Trophoblast cell (in vitro differentiated cells and primary cell): ENCODE data around the gene CDK6.

Experiments
- DNase-seq, 2 donors: peaks; one replicate each; pipeline ENCODE4 v3.0.0-alpha.2; 2016
- H2AFZ ChIP-seq: 2 replicates; pipeline ENCODE4 v1.6.1; 2013; ENCODE audit warnings: low read length, moderate library complexity, mild to moderate bottlenecking; ENCODE audit not compliant: insufficient read depth, poor library complexity
- H2AK5ac ChIP-seq: 2 replicates; pipeline ENCODE4 v1.6.1; 2013; ENCODE audit warnings: mild to moderate bottlenecking, low read length
- H2BK120ac ChIP-seq: 2 replicates; pipeline ENCODE4 v1.6.1; 2013; ENCODE audit warnings: low read length, mild to moderate bottlenecking, moderate library complexity; ENCODE audit not compliant: insufficient read depth, poor library complexity
- H2BK12ac ChIP-seq: 2 replicates; pipeline ENCODE4 v1.6.1; 2013; ENCODE audit warnings: mild to moderate bottlenecking, low read length, moderate library complexity
- H2BK5ac ChIP-seq: 2 replicates; pipeline ENCODE4 v1.6.1; 2013; ENCODE audit warnings: low read length, low read depth, moderate library complexity, mild to moderate bottlenecking; ENCODE audit not compliant: poor library complexity
- H3K14ac ChIP-seq: 2 replicates; pipeline ENCODE4 v1.6.1; 2013; ENCODE audit warnings: mild to moderate bottlenecking, low read length
- H3K18ac ChIP-seq: 2 replicates; pipeline ENCODE4 v1.6.1; 2013; ENCODE audit warnings: mild to moderate bottlenecking, low read length
- H3K23ac ChIP-seq: 2 replicates; pipeline ENCODE4 v1.6.1; 2013; ENCODE audit warnings: low read length
- H3K27ac ChIP-seq: 2 replicates; pipeline ENCODE4 v1.5.1; 2013; ENCODE audit warnings: low read depth, mild to moderate bottlenecking, inconsistent platforms, low read length, moderate library complexity
- H3K27me3 ChIP-seq: 2 replicates; pipeline ENCODE4 v1.6.1; 2013; ENCODE audit warnings: inconsistent platforms, mild to moderate bottlenecking, low read length, moderate library complexity; ENCODE audit not compliant: insufficient read depth
- H3K36me3 ChIP-seq, 2 experiments: 1 replicate in 1 of 2; 2 replicates in 1 of 2; pipeline ENCODE4 v1.6.1; 2013; ENCODE audit warnings: low read length in 2 of 2, mild to moderate bottlenecking in 2 of 2, moderate library complexity in 1 of 2; ENCODE audit not compliant: insufficient read depth in 2 of 2, control insufficient read depth in 1 of 2
- H3K4ac ChIP-seq: 2 replicates; pipeline ENCODE4 v1.6.1; 2013; ENCODE audit warnings: low read depth, mild to moderate bottlenecking, low read length, moderate library complexity
- H3K4me1 ChIP-seq, 2 experiments: 1 replicate in 1 of 2; 2 replicates in 1 of 2; pipeline ENCODE4 v1.6.1; 2013; ENCODE audit warnings: low read length in 2 of 2, mild to moderate bottlenecking in 2 of 2, moderate library complexity in 1 of 2; ENCODE audit not compliant: insufficient read depth in 2 of 2, control insufficient read depth in 1 of 2
- H3K4me2 ChIP-seq: 2 replicates; pipeline ENCODE4 v1.6.1; 2013; ENCODE audit warnings: inconsistent platforms, mild to moderate bottlenecking, low read length, moderate library complexity
- H3K4me3 ChIP-seq: 2 replicates; pipeline ENCODE4 v1.5.1; 2013; ENCODE audit warnings: mild to moderate bottlenecking, low read depth, low read length, inconsistent platforms
- H3K79me1 ChIP-seq: one replicate; pipeline ENCODE4 v1.6.1; 2013; ENCODE audit warnings: low read length
- H3K79me2 ChIP-seq: 2 replicates; pipeline ENCODE4 v1.6.1; 2013; ENCODE audit warnings: low read length, mild to moderate bottlenecking; ENCODE audit not compliant: control insufficient read depth, insufficient read depth, poor library complexity
- H3K9ac ChIP-seq: 2 replicates; pipeline ENCODE4 v1.6.1; 2013; ENCODE audit warnings: mild to moderate bottlenecking, low read length
- H3K9me3 ChIP-seq: 2 replicates; pipeline ENCODE4 v1.6.1; 2013; ENCODE audit warnings: low read depth, mild to moderate bottlenecking, control low read depth, inconsistent platforms, low read length; ENCODE audit not compliant: insufficient read depth
- H4K12ac ChIP-seq: 2 replicates; pipeline ENCODE4 v1.6.1; 2013; ENCODE audit warnings: low read depth, mild to moderate bottlenecking, low read length, moderate library complexity
- H4K8ac ChIP-seq: 2 replicates; pipeline ENCODE4 v1.6.1; 2013; ENCODE audit warnings: low read depth, mild to moderate bottlenecking, low read length, moderate library complexity
- H4K91ac ChIP-seq: one replicate; pipeline ENCODE4 v1.6.1; 2013; ENCODE audit warnings: low read depth, mild to moderate bottlenecking, low read length, moderate library complexity
- WGBS: extraction: QIAGEN DNeasy Blood & Tissue Kit; methylation state at CpG from one replicate; pipeline ENCODE4 v1.1.7; 2013; ENCODE audit warnings: missing lambda C conversion rate; ENCODE audit not compliant: insufficient read length, insufficient coverage; ENCODE audit errors: extremely low coverage; 5-methylcytosine and 5-hydroxymethylcytosine counted together

CDK6 gene

GRCh38 chr7:92697414-92697813 lies 139.0 kb downstream of the CDK6 start:
- peaks cover 2 to 7% of the 10 kb centered on the region in 2 experiments for H3K4me1 ChIP-seq
- H2AFZ ChIP-seq, result no peak overlapping the region
- DNase-seq, result no peak
- no peak overlapping the region for H3K14ac ChIP-seq
- H3K4ac ChIP-seq, result no peak overlapping the region
- H3K4me3 ChIP-seq, result no peak overlapping the region
- peak overlapping the region; percentile 60 for H3K27ac ChIP-seq
- H3K9ac ChIP-seq, result no peak overlapping the region
- peaks cover 2% of the 10 kb centered on the region for H3K79me2 ChIP-seq
- H4K8ac ChIP-seq, result no peak overlapping the region
- H3K4me2 ChIP-seq, result no peak overlapping the region
- no peak overlapping the region for H2BK5ac ChIP-seq
- H3K79me1 ChIP-seq, result peaks cover 10% of the 10 kb centered on the region
- no peak overlapping the region for H2AK5ac ChIP-seq
- H3K36me3 ChIP-seq, result peaks cover 2% of the 10 kb centered on the region in 2 experiments
- no peak overlapping the region for H4K91ac ChIP-seq
- WGBS, result no CpG with 5 or more reads among the region's 2 CpGs
- H3K18ac ChIP-seq, result no peak overlapping the region
- H3K27me3 ChIP-seq, result no peaks in the 10 kb centered on the region
- H2BK12ac ChIP-seq, result peak overlapping the region; percentile 42
- no peak overlapping the region for H2BK120ac ChIP-seq
- H3K23ac ChIP-seq, result no peak overlapping the region
- H3K9me3 ChIP-seq, result no peaks in the 10 kb centered on the region
- H4K12ac ChIP-seq, result no peak overlapping the region

- no peak overlapping the region for H2AK5ac ChIP-seq
- no peak overlapping the region for H4K12ac ChIP-seq
- H3K27ac ChIP-seq, result peak overlapping the region; percentile 79
- no peak for DNase-seq
- H3K27me3 ChIP-seq, result no peaks in the 10 kb centered on the region
- no peak overlapping the region for H3K4me3 ChIP-seq
- H3K79me1 ChIP-seq, result peaks cover 10% of the 10 kb centered on the region
- peaks cover 2% of the 10 kb centered on the region for H3K79me2 ChIP-seq
- H3K36me3 ChIP-seq, result peaks cover 2% of the 10 kb centered on the region in 2 experiments
- H3K9me3 ChIP-seq, result no peaks in the 10 kb centered on the region
- no peak overlapping the region for H2BK12ac ChIP-seq
- H3K9ac ChIP-seq, result no peak overlapping the region
- H3K14ac ChIP-seq, result no peak overlapping the region
- no peak overlapping the region for H2AFZ ChIP-seq
- H2BK120ac ChIP-seq, result no peak overlapping the region
- H3K4ac ChIP-seq, result no peak overlapping the region
- no peak overlapping the region for H3K23ac ChIP-seq
- H4K91ac ChIP-seq, result no peak overlapping the region
- H3K4me1 ChIP-seq, result peaks cover 2 to 7% of the 10 kb centered on the region in 2 experiments
- no peak overlapping the region for H3K4me2 ChIP-seq
- no peak overlapping the region for H2BK5ac ChIP-seq
- no peak overlapping the region for H4K8ac ChIP-seq
- H3K18ac ChIP-seq, result no peak overlapping the region
- no CpG with 5 or more reads among the region's 6 CpGs for WGBS
These were observed 139.4 kb downstream of the CDK6 start for GRCh38 chr7:92697012-92697411.

- no peak overlapping the region for H3K18ac ChIP-seq
- no peak for DNase-seq
These were observed 139.8 kb downstream of the CDK6 start for GRCh38 chr7:92696584-92696983.

GRCh38 chr7:92695308-92696261 lies 140.8 kb downstream of the CDK6 start:
- Histone ChIP-seq H4K91ac (peak overlapping the region; percentile 71), H2AK5ac (no peak overlapping the region), H3K4me3 (no peak overlapping the region), H3K23ac (no peak overlapping the region), H4K12ac (no peak overlapping the region), H3K9me3 (no peaks in the 10 kb centered on the region), H3K9ac (no peak overlapping the region), H3K4me2 (peak overlapping the region; percentile 36), H3K4ac (peak overlapping the region; percentile 43), H3K4me1 (peaks cover 2 to 7% of the 10 kb centered on the region in 2 experiments), H2BK5ac (peak overlapping the region; percentile 84), H3K14ac (peak overlapping the region; percentile 71), H2BK12ac (peak overlapping the region; percentile 51), H4K8ac (peak overlapping the region; percentile 67), H3K27me3 (no peaks in the 10 kb centered on the region), H3K79me2 (peaks cover 2% of the 10 kb centered on the region), H3K27ac (peak overlapping the region; percentile 94), H3K36me3 (peaks cover 2% of the 10 kb centered on the region in 2 experiments), H2AFZ (no peak overlapping the region), H3K18ac (peak overlapping the region; percentile 10), H3K79me1 (peaks cover 12% of the 10 kb centered on the region), H2BK120ac (peak overlapping the region; percentile 59)
- no CpG with 5 or more reads among the region's 15 CpGs for WGBS
- DNase-seq, result peak; percentile 63 to 87

More at GRCh38 chr7:92696584-92696983, 139.8 kb downstream of the CDK6 start:
- no peak overlapping the region for H4K12ac ChIP-seq
- H2BK12ac ChIP-seq, result no peak overlapping the region
- peak overlapping the region; percentile 79 for H3K27ac ChIP-seq
- H3K4ac ChIP-seq, result no peak overlapping the region
- no peak overlapping the region for H2AK5ac ChIP-seq
- peaks cover 2% of the 10 kb centered on the region in 2 experiments for H3K36me3 ChIP-seq
- H3K14ac ChIP-seq, result no peak overlapping the region
- H3K79me1 ChIP-seq, result peaks cover 12% of the 10 kb centered on the region
- no peak overlapping the region for H3K4me2 ChIP-seq
- no peak overlapping the region for H2BK120ac ChIP-seq
- H3K79me2 ChIP-seq, result peaks cover 2% of the 10 kb centered on the region
- peaks cover 2 to 7% of the 10 kb centered on the region in 2 experiments for H3K4me1 ChIP-seq
- no peak overlapping the region for H3K9ac ChIP-seq
- no peak overlapping the region for H4K91ac ChIP-seq
- H3K27me3 ChIP-seq, result no peaks in the 10 kb centered on the region
- H3K9me3 ChIP-seq, result no peaks in the 10 kb centered on the region
- H4K8ac ChIP-seq, result no peak overlapping the region
- no peak overlapping the region for H3K4me3 ChIP-seq
- no peak overlapping the region for H3K23ac ChIP-seq
- H2AFZ ChIP-seq, result no peak overlapping the region
- WGBS, result no CpG with 5 or more reads among the region's 4 CpGs
- H2BK5ac ChIP-seq, result no peak overlapping the region
